Activated T-cell treated with anti-CD3 and anti-CD28 coated beads for 24 hours (primary cell): Measurements from ENCODE around the gene POPDC3.
A peak's percentile ranks its signal among the peaks of the same experiment; 100 is the strongest.

Source experiments
- DNase-seq: peaks from one replicate; pipeline ENCODE4 v3.0.0-alpha.2; 2020; ENCODE audit warnings: low read depth

Gene POPDC3

DNA sequence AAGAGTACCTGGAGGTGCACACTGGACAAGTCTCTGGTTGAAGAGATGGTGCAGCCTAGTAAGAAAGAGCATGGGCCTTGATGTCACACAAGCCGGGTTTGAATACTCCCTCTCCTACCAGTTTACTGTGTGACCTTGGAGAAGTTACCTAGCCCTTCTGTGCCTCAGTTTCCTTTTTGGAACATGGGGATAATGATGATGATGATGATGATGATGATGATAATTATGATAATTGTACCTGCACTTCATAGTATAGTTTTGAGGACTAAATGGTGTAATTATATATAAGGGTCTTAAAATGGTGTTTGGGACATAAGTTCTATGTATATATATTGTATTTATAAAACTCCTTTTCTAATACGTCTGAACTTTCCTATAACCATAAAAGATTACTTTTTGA, 41.7 kb downstream of the POPDC3 start:
- no peak for DNase-seq

DNA sequence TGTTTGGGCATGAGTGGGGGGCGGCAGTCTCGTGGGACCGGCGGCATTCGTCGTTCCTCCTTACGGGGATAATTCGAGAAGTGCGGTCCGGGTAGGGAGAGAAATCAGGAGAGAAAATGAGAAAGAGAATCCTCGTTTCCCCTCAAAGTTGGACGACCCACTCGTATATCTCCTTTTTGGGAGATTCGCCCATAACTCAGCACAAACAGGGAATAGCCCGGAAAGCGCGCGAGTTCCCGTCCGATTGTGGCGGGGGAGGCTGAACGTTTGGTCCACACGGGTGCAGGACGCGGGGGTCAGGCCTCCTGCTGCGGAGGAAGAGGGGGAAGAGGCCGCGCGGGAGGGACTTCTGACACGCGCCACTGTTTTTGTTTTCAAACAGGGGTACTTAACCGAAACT, 42.4 kb downstream of the POPDC3 start:
- no peak for DNase-seq

DNA sequence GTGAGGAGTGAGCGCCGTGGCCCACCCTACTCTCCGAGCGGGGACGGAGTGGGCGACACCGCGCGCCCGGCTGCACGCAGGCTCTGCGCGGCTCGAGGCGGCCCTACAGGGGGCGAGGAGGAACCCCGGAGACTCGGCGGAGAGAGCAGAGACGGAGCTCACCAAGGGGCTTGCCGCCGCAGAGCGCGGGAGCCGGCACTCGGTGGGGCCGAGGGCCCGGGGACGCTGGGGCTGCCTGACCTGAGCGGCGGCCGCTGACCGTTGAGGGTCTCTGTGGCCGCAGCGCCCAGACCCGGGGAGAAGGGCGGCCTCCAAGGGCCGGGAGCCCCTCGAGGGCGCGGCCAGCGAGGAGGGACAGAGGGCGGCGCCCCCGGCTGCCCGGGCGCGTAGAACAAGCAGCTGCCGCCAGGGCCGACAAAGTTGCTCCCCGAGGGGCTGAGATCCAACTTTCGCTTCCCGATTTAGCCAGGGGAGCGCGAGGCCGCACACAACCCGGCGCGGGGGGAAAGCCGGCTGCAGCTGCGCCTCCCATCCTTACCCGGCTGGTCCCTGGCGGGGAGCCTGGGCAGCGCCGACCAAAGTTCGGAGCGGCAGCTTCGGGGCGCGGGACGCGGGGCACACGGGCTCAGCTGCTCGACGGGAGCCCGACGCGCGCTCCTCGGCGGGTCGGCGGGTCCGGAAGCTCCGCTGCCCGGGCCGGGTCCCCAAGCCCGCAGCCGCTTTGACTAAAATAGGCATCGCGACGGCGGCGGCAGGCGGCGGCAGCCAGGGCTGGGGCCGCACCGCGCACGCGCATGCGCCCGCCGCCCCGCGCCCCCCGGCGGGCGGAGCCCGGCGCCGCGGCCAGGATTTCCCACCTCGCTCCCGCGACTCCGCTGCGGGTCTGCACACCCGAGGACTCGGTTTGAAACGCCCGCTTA, 43.1 kb downstream of the POPDC3 start:
- DNase-seq: peak; percentile 2

DNA sequence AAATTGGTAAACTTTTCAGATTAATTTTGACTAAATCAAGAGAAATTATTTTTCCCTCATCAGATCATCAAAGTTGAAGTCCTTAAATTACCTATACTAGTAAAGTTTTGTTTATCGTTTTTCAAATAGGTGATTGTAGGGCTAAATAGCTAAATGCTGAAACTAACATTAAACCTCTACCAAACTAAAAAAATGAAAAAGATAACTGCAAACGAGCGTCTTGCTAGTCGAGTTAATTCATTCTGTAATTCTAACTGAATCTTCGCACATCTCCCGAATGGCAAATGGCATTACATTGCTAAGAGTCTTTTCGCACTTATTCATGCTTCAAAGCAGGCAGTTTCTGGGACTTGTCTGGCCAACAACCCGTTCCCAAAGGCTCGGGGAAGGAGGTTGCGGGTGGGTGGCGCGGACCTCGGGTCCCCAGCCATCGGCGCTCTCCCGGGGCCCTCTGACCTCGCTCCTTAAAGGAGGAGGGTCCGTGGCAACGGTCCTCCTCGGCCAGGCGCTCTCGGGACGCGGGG, 43.8 kb downstream of the POPDC3 start:
- DNase-seq: no peak

DNA sequence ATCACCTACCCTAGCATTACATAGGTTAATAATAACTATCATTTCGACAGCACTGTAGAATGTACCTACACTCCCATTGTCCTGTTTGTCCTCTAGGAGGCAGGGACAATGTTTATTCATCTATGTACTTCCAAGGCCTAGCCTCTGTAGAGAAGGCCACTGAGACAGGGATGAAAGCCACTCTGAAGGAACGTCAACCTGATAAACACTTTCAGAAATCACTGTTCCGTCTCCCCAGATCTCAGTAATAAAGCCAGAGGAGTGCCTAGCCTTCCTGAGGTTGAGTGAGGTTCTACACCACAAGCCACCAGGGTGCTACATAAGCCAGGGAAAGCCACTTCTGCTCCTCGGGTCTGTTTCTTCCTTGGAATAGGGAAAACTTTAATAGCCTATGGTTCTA, 44.8 kb downstream of the POPDC3 start:
- DNase-seq: no peak

DNA sequence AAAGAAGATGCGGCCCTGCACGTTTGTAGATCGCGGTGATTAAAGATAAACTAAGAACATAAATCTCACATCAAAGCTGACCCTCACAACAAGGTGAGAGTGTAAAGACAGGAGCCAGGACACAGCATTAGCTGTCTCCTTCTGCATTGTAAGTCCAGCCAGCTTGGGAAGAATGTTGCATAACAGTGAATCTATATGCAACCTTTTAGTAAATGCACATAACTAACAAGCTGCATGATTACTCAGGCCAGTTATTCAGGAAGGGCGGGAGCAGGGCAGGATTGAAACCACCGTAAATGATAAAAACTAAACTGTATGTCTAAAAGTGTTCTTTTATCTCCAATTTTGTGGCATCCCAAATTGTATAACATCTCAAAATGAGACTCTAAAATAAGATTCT, 57.1 kb downstream of the POPDC3 start:
- no peak for DNase-seq

DNA sequence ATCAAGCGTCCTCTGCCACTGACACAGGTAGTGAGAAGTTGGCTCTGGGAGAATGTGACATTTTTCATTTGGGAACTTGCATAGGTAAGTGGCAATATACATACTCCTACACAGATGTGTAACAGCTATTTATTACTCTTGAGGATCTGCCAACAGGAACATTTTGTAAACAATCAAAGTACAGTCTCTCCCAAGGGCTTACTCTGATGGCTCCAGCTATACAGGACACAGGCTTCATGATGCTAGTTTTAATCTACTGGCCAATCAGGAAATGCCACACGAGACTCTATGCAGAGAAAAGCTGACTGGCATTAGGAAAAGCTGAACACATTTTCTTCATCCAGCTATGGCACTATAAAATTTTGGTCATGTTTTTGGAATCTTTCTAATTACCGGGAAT, 57.8 kb downstream of the POPDC3 start:
- no peak for DNase-seq

DNA sequence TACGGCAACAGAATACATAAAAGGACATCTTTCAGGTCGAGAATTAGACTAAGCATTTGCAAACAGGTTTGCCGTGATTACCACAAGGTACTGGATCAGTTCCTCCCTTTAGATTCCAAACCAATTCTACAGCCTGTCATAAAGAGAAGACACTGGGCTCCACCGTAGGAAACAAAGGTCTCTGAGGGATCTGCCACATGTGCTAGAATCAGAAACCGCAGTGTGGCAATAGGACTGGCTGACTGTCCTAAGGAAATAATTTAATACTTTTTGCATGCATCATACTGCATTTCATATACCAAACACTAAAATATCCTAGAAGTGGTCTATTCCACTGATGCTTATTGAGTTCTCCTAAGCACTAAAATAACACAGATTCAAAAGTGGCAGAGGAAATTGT, 59.2 kb downstream of the POPDC3 start:
- no peak for DNase-seq

DNA sequence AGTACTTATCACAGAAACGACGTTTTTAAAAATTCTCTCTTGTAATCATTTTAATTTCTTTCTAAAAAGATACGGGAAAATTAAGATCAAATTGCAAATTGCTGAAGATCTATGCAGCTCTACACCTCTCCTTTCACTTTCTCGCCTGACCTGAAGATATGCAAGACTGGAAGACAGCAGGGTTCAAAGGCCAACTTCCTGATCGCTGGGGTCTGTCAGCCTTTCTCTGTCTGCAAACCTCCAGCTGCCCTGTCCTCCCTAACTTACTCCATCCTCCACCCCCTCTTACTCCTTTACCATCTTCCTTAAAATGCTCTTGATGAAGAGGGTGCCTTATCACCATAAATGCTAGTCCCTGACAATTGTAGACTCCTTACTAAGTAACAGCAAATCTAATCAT, 63.7 kb downstream of the POPDC3 start:
- DNase-seq: no peak

DNA sequence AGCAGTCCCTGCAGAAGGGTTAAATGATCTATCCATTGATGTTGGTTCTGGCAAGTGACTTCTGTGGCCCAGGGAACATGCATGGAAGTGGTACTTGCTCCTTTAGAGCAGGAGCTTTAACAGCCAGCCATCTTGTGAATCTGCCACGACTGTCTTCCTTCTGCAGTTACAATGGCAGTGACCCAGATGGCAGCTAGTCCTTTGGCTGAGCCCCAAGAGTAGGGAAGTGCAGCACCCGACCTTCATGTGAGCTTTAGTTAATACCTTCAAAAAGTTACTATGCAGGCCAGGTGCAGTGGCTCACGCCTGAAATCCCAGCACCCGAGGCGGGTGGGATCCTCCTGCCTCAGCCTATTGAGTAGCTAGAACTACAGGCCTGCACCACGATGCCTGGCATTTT, 66.4 kb downstream of the POPDC3 start:
- DNase-seq: no peak

DNA sequence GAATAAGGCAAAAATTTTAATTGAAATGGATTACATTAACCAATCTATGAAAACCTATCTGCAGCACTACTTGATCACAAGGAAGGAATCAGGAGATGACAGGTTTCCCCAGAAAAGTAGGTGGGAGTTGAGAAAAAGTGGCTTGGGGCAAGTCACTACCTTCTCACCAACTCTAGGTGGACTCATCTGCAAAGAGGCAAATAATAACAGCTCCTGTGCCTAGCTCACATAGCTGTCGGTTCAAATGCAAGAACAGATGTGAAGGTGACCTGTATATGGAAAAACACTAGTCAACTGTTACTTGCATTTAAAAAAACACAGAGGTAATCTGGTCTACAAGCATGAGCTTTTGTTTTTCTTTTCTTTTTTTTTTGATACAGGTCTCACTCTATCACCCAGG, 67.2 kb downstream of the POPDC3 start:
- no peak for DNase-seq

DNA sequence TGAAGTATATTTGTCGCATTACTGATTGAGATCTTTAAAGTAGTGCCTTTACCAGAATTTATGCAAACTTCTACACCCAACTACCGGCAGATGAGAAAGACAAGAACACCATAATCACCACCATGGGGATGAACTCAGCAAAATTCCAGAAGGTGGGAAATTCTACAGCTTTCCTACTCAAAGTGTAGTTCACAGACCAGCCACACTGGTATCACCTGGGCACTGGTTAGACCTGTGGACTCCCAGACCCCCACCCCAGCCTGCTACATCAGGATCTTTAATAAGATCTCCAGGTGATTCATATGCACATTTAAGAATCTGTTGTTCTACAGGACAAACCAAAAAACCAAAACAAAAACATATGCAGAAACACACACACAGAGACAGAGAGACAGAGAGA, 67.9 kb downstream of the POPDC3 start:
- no peak for DNase-seq

DNA sequence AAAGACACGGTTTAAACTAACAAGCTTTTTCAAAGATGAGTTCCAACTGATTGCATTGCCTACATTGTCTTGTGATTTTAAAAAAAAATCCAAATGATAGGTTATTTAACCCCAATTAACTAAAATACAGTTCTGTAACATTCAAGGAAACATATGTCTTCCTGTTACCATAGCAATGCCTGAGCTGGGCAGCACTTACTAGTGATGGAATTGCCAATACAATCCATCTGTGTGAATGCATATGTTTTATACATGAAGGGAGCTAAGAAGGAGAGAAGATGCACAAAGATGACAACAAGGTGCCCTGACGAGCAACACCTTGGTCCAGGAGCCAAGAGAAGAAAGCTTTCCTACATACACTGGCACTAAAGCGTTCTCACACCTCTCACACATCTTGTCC, 68.7 kb downstream of the POPDC3 start:
- DNase-seq: no peak

DNA sequence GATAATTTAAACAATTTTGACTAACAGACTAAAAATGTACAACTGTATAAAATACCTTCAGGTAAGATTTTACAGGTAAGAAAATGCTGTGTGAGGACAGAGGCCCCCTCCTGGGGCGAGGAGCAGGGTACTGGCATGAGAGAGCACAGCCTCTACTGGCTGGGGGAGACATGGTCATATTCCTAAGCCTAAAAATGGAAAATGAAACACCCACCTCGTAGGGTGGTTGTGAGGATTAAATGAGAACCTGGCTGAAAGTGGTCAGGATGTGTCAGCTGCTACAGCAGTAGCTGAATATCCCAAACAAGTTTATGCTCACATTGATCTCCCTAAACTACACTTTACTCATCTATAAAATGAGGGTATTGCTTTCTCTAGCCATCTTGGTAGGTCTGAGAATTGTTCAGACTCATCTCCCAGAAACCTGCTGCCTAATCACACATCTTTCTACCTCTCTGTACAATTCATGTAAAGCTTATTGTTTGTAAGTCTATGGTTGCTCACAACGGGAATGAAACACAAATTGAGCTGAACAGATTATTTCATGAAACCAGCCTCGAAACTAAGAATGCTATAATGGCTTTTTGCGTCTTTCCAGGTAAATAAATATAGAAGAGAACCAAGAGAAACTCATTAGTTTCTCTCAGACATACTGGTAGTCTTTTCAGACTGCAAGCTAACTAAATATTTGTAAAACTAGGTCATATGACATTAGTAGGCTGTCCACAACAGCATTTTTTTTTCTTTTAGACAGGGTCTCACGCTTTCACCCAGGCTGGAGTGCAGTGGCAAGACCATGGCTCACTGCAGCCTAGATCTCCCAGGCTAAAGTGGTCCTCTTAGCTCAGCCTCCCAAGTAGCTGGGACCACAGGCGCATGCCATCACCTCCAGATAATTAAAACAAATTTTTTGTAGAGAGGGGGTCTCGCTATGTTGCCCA, 69.6 kb downstream of the POPDC3 start:
- no peak for DNase-seq

DNA sequence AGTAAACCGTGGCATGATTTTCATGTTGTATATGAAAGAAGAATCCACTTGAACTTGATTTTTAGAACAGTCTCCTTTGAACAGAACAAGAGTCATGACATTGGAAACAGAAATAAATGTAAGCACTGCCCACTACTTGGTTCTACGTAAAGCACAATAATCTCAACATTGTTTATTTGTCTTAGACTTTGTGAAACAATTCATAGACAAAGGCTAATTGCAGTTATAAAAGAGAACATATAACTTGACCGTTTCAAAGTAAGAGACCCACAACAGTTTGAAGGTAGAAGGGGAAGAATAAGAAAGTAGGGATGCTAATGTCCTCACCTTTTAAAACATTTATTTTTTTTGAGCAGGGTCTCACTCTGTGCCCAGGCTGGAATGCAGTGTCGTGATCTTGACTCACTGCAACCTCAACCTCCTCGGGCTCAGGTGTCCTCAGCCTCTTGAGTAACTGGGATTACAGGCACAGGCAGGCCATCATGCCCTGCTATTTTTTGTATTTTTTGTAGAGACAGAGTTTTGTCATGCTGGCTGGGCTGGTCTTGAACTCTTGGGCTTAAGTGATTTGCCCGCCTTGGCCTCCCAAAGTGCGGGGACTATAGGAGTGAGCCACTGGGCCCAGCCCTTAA, 71.1 kb downstream of the POPDC3 start:
- DNase-seq: no peak
